Lower lobe of right lung (tissue), 2 donors: Measurements from ENCODE around the gene TEKTIP1. TPM values are rescaled to one million over a fixed set of nuclear protein-coding genes. Genes with fewer than 3 reads are reported as not detected.

ENCODE experiments used
- ATAC-seq, 2 donors: fragments of 200-7000 bp; cut with Tn5 transposase; one replicate each; pipeline ENCODE4 v1.9.1; 2020 to 2022; ENCODE audit warnings: mild to moderate bottlenecking in 2 of 2, moderate library complexity in 2 of 2
- DNase-seq: peaks from one replicate; pipeline ENCODE4 v3.0.0-alpha.2; 2020
- H3K27ac ChIP-seq: fragments of 200-600 bp; one replicate; pipeline ENCODE4 v1.8.0; 2022
- H3K27me3 ChIP-seq: fragments of 200-600 bp; one replicate; pipeline ENCODE4 v1.8.0; 2022; ENCODE audit warnings: low read depth
- H3K36me3 ChIP-seq: fragments of 200-600 bp; one replicate; pipeline ENCODE4 v1.8.0; 2022; ENCODE audit warnings: mild to moderate bottlenecking
- H3K4me1 ChIP-seq: fragments of 200-600 bp; one replicate; pipeline ENCODE4 v1.8.0; 2022
- H3K4me3 ChIP-seq: fragments of 200-600 bp; one replicate; pipeline ENCODE4 v1.8.0; 2022; ENCODE audit warnings: mild to moderate bottlenecking
- H3K9me3 ChIP-seq: fragments of 200-600 bp; one replicate; pipeline ENCODE4 v1.8.0; 2022
- CTCF ChIP-seq: fragments of 200-600 bp; IDR thresholded peaks from one replicate; pipeline ENCODE4 v1.8.0; 2022; ENCODE audit warnings: antibody characterized with exemption, mild to moderate bottlenecking
- intact Hi-C: fragments of 100-400 bp; cut with DNase I; formaldehyde crosslinking; loops from one replicate; pipeline ENCODE4 v1.11.0; 2022
- total RNA-seq: library from RNA; stranded (reverse); fragmentation: NEBNext Ultra II Directional; extraction: Animal tissue kit (Norgen Biotek cat#: 25700); gene quantifications from one replicate; pipeline ENCODE4 v1.2.1, GENCODE V29; 2021
- donor health status: DM: no; HTN: yes; CAD: no; lungs with severe emphysema.

The TEKTIP1 gene
- total RNA-seq, 1 donor from 2014 or later = 2.2 TPM

DNA sequence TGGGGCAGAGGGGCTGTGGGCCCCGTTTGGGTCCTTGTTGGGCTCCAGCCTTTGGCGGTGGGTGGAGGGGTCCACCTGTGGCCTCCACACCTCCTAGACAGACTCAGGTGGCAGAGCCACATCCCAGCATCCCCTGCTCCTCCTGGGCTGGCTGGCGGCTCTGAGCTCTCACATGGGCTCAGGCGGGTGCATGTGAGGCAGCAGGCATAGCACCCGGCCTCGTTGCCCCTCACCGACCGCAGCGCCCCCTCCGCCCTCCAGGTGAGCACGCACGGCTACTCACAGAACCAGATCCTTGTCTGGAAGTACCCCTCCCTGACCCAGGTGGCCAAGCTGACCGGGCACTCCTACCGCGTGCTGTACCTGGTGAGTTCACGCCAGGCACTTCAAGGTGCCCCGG lies 5.9 kb upstream of the TEKTIP1 start:
- DNase-seq = no peak
- Histone ChIP-seq H3K4me1 (no peaks in the 10 kb centered on the region), H3K27ac (no peak overlapping the region), H3K9me3 (no peaks in the 10 kb centered on the region), H3K27me3 (no peaks in the 10 kb centered on the region), H3K36me3 (peaks cover 62% of the 10 kb centered on the region), H3K4me3 (no peak overlapping the region)
- no peak for TF ChIP-seq CTCF
- ATAC-seq = no peak
- intact Hi-C loops = no loop called here

- TF ChIP-seq CTCF = no peak
- no peaks in the 10 kb centered on the region for H3K27me3 ChIP-seq
- H3K4me3 ChIP-seq = no peak overlapping the region
- DNase-seq (no peak), ATAC-seq (no peak)
- no peak overlapping the region for H3K27ac ChIP-seq
- no peaks in the 10 kb centered on the region for H3K9me3 ChIP-seq
- peaks cover 63% of the 10 kb centered on the region for H3K36me3 ChIP-seq
- no peaks in the 10 kb centered on the region for H3K4me1 ChIP-seq
- intact Hi-C loops = no loop called here
Measured at GRCh38 chr19:3533563-3534216, 5.3 kb upstream of the TEKTIP1 start.

DNA sequence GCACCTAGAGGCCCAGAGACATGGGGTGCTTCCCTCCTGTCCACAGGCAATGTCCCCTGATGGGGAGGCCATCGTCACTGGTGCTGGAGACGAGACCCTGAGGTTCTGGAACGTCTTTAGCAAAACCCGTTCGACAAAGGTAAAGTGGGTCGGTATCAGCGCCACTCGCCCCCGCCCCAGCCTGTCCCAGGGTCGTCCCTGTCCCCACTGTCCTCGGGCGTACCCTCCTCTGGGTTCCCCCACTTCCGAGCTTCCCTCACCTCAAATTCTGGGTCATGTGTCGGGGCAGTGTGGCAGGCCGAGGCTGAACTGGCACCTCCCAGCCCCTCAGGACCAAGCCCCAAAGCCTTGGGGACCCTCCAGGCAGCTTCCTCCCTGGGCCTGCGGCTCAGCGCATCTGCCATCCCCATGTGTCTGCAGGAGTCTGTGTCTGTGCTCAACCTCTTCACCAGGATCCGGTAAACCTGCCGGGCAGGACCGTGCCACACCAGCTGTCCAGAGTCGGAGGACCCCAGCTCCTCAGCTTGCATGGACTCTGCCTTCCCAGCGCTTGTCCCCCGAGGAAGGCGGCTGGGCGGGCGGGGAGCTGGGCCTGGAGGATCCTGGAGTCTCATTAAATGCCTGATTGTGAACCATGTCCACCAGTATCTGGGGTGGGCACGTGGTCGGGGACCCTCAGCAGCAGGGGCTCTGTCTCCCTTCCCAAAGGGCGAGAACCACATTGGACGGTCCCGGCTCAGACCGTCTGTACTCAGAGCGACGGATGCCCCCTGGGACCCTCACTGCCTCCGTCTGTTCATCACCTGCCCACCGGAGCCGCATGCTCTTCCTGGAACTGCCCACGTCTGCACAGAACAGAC lies 4.4 kb upstream of the TEKTIP1 start:
- Histone ChIP-seq H3K9me3 (no peaks in the 10 kb centered on the region), H3K4me1 (no peaks in the 10 kb centered on the region), H3K36me3 (peaks cover 63% of the 10 kb centered on the region), H3K4me3 (no peak overlapping the region), H3K27me3 (no peaks in the 10 kb centered on the region), H3K27ac (no peak overlapping the region)
- DNase-seq = no peak
- no peak for TF ChIP-seq CTCF
- intact Hi-C loops = no loop called here
- ATAC-seq = no peak

GRCh38 chr19:3535235-3535535 lies 3.8 kb upstream of the TEKTIP1 start:
- no peak for DNase-seq

GRCh38 chr19:3535563-3535965 lies 3.4 kb upstream of the TEKTIP1 start:
- Histone ChIP-seq H3K27me3 (no peaks in the 10 kb centered on the region), H3K4me3 (no peak overlapping the region), H3K36me3 (peaks cover 63% of the 10 kb centered on the region), H3K4me1 (no peaks in the 10 kb centered on the region), H3K27ac (no peak overlapping the region), H3K9me3 (no peaks in the 10 kb centered on the region)
- no peak for TF ChIP-seq CTCF
- ATAC-seq = no peak
- DNase-seq = no peak
- intact Hi-C loops = no loop called here

More at GRCh38 chr19:3535235-3535535, 3.8 kb upstream of the TEKTIP1 start:
- ATAC-seq = no peak
- intact Hi-C loops = no loop called here
- Histone ChIP-seq H3K27ac (no peak overlapping the region), H3K36me3 (peaks cover 63% of the 10 kb centered on the region), H3K4me1 (no peaks in the 10 kb centered on the region), H3K27me3 (no peaks in the 10 kb centered on the region), H3K9me3 (no peaks in the 10 kb centered on the region), H3K4me3 (no peak overlapping the region)
- no peak for TF ChIP-seq CTCF
